Embryonic facial prominence (tissue), 1 donor: Measurements from ENCODE around the gene SSBP2.

Experiments used
- DNase-seq: peaks from one replicate; pipeline ENCODE4 v3.0.0-alpha.2; 2016; ENCODE audit errors: extremely low spot score

Gene SSBP2

DNA sequence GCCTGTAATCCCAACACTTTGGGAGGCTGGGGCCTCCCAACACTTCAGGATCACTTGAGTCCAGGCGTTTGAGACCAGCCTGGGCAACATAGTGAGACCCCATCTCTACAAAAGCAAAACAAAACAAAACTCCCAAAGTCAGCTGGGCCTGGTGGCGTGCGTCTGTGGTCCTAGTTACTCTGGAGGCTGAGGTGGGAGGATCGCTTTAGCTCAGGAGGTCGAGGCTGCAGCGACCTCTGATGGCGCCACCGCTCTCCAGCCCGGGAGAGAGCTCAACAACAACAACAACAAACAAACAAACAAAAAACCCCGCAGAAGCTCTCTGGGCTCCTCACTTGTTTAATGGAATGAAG is 357.5 kb downstream of the SSBP2 start:
- DNase-seq = no peak

DNA sequence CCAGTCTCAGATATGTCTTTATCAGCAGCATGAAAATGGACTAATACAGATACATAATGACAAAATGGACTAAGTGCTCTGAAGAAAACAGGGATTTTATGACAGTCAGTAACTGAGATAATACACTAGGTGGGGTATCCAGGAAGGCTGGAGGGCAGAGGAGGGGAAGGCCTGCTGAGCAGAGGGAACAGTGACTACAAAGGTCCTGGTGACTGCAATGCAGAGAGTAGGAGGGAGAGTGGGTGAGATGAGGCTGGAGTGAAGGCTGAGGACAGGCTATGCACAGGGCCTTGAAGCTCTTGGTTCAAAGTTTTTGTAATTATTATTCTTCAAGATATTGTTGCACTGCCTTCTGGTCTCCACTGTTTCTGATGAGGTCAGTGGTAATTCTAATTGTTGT is 361.9 kb downstream of the SSBP2 start:
- DNase-seq = no peak

DNA sequence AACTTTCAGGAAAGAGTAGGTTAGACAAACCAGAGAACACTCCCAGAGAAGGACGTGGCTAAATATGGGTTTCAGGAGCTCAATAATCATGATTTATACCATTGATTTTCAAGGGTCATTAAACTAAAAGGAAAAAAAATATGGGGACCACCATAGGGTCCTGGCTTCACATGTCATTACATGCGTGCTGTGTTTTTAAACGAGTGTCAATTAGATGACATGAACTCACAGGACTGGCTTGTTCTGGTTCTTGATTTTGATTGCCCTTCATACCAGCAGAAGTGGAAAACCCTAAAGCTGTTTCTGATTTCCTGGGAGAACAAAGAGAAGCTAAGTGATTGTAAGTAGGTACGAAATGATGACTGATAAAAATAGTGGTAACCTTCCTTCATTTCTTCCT is 362.7 kb downstream of the SSBP2 start:
- DNase-seq = no peak

DNA sequence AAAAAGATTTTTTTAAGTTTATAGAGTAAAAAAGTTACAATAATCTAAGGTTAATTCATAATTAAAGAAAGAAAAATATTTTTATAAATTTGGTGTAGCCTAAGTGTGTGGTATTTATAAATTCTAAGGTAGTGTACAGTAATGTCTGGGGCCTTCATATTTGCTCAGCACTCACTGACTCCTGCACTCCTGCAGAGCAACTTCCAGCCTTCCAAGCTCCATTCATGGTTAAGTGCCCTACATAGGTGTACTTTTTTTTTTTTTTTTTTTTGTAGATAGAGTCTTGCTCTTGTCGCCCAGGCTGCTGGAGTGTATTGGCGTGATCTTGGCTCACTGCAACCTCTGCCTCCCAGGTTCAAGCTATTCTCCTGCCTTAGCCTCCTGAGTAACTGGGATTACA is 367.0 kb downstream of the SSBP2 start:
- no peak for DNase-seq

DNA sequence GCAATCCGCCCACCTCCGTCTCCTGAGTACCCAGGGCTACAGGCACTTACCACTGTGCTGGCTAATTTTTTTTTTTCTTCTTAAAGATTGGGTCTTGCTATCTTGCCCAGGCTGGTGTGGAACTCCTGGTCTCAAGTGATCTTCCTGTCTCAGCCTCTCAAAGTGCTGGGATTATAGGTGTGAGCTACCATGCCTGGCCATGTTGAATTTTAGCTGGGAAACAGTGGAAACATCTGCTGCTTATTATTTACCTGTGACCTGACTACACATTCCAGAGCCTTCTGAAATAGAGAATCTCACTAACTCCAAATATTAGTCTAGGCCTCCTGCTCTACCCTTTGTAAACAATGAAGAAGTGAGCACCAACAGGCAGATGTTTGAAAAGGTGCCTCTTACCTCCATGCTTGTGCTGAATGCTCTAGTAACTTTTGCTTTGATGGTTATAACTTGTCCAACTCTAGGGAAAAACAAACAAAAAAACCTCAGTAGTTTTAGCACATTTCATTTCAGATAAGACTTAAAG is 379.5 kb downstream of the SSBP2 start:
- DNase-seq = no peak

DNA sequence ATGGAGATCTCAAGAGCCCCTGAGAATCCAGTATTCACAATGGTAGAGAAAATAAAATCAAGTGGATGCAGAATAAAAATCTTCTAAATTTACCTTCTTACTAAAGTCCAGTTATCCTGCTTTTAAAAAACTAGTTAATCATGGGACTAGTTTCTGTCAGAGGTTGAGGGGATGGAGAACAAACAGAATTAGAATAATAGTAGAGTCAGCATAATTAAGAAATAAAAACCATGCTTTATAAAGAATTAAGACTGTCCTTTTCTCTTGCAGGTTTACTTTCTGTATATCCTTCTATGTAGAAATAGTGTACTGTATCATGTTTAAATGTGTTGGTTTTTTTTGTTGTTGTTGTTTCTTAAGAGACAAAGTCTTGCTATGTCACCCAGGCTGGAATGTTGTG is 380.0 kb downstream of the SSBP2 start:
- DNase-seq = no peak

DNA sequence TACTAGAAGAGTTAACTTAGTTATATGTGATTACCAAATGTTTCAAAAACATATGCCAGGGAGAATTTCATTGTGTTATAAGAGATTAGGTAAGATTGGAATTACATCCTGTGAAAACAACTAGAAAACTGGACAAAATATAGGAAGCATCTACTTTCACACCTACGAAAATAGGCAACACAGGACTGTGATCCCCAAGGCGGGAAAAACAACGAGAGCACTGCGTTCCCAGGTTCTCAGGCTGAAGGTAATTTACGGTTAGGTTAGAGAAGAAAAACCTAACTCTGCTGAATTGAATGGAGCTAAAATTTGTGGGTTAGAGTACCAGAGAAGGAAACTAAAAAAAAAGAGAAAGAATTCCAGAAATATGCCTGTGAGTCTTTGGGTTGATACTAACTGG is 385.4 kb downstream of the SSBP2 start:
- DNase-seq = no peak

DNA sequence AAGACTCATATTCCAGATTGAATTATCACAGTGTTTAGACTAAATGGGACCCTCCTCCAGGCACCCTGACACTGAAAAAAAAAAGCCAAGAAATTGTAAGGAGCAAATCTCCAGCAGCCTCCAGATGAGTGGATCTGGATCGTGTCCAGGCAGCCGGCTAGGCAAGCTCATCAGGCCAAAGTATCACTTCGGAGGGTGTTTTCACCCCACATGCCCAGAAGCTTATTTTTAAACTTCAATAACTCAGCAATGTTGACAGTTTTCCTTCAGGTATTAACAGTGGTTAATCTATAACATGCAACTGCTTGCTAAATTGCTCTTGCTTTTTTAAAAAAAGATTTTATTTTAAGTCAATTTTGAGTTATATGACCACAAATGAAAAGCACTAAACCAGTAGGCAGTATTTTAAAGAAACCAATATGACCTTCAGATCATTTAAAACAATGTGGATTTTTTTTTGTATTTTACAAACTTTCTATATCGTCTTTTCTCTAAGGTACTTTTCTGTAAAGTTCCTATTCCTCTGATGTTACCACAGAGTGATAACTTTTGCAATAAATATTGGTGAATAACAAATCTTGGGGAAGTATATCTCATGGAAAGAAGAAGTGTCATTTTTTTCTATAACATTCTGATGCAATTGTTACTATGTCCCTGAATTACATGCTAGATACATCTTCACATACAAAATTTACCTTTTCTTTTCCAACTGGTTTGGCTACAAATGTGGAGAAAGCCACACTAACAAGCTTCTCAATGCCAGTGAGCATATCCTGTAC is 387.6 kb downstream of the SSBP2 start:
- DNase-seq = no peak
